ENCODE results near the gene DNAJA4. TPM values are rescaled to one million over a fixed set of nuclear protein-coding genes. Genes with fewer than 3 reads are reported as not detected.

The DNAJA4 gene
- total RNA-seq, 6 experiments from 2014 or later, result 0.14 to 0.38 (median 0.17) TPM; not detected in 1

DNA sequence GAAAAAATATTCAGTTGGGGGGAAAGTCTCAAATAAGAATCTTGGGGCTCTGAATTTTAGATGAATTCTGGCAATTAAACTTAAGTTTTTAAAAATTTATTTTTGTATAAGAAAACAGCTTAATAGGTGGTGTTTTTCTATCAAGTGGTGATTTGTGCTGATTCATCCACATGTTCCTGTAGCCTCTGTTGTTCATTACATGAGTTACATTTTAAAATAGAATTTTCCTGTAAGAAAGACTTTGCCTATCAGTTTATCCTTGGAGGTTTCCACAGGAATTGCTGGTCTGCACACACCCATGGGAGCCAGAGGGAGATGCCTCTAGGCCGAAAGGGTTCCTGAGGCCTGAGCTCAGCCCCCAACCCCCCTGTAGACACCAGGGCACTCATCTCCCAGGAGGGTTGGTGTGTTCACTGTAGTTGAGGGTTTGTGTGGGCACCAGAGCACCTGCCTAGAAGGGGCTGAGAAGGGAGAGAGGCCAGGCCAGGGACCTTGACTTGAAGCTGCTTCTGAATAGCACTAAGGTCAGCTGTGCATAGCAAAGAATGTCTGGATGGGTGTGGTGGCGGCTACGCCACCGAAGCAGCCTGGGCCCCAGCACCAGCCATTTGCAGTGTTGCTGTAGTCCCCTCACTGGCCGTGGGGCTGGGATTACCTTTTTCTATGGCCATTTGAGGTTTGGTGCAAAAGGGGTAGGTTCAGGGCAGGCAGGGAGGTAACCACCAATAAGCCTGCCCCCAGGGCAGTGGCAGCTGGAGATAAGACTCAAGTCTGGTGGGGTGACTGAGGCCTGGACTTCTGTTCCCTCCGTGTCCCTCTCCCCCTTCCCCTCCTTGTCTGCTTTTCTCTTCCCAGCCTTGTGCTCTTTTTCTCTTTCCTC is 11.9 kb downstream of the DNAJA4 start:
- no peak overlapping the region for H3K4me3 Mint-ChIP-seq
- no peak for DNase-seq
- no peaks in the 10 kb centered on the region for H3K36me3 Mint-ChIP-seq (ENCODE audit: low read depth)
- H3K4me1 Mint-ChIP-seq (ENCODE audit: low read depth), result peaks cover 15% of the 10 kb centered on the region
- no peaks in the 10 kb centered on the region for H3K9me3 Mint-ChIP-seq
- H3K27me3 Mint-ChIP-seq (ENCODE audit: insufficient read depth), result peaks cover 3% of the 10 kb centered on the region; the same call in 1 of the 2 replicates
- H3K27ac Mint-ChIP-seq, result peak overlapping the region; percentile 12; the same call in 1 of the 2 replicates
- TF ChIP-seq CTCF (IDR thresholded peaks at IDR 0.05), result no peak

DNA sequence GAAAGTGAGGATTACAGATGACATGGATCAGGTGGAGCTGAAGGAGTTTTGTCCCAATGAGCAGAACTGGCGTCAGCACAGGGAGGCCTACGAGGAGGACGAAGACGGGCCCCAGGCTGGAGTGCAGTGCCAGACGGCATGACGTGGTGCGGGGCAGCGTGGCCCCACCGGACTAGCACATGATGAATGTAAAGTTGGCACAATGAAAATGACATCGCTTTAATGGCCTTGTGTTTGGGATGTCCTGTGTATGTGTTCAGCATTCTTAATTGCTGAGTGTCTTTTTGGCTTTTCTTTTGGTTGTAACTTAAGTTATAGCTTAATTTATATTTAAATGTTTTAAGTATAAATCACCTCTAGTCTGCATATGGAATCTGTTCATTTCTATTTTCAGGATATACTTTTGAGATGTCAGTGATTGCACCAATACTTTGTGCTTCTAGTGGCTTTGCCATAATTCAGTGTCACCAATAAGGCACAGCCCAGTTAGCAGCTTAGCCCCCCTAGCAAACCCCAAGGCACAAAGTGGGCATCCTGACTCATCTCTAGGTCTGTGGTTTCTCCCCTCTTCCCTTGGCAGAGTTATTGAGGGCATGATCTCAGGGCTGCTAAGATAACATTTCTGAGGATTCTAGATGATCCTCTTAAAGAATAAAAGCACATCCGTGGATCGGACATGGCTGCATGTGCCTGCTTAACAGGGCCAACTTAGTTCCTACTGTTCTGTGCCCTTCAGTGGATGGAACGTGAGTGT is 16.1 kb downstream of the DNAJA4 start:
- Mint-ChIP-seq H3K4me1 (ENCODE audit: low read depth) (peaks cover 28% of the 10 kb centered on the region), H3K4me3 (no peak overlapping the region), H3K36me3 (ENCODE audit: low read depth) (peaks cover 9% of the 10 kb centered on the region), H3K9me3 (no peaks in the 10 kb centered on the region), H3K27ac (peak overlapping the region; percentile 40; the same call in 1 of the 2 replicates), H3K27me3 (ENCODE audit: insufficient read depth) (peaks cover 2% of the 10 kb centered on the region; the same call in 1 of the 2 replicates)
- DNase-seq, result no peak
- no peak for TF ChIP-seq CTCF (IDR thresholded peaks at IDR 0.05)

DNA sequence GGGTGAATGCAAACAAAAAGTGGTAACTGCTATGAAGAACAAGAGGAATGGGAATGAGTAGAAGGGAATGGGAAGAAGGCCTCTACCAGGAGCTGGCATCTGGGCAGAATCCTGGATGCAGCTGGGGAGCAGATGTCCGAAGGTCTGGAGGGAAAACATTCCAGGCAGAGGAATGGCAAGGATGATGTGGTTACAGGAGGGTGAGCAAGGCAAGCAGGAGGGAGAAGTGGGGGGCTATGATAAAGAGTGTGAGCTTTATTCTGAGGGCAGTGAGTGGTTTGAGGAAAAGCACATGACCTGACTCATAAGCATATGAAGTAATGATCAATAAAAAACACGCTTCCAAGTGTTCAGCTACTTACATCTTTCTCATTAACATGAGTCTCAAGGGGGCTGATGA is 18.0 kb downstream of the DNAJA4 start:
- DNase-seq, result no peak
- no peak overlapping the region for H3K4me3 Mint-ChIP-seq

DNA sequence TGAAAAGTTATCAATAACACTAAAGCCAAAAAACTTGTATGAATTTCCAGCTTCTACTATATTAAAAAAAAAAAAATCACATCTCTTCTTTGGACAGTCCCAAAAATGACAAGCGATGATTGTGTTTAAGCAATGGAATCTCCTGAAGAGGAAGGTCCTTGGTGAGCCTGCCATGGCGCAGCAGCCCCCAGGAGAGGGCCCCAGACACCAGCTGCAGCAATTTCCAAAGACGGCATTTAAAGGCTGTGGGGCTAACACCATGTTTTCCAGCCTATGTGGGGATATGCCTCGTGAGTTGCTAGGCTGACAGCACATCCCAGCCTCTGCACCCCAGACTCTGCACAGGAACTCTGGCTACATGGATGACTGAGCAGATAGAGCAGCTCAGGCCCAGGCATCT is 20.4 kb downstream of the DNAJA4 start:
- DNase-seq, result no peak
- peaks cover 2% of the 10 kb centered on the region; the same call in 1 of the 2 replicates for H3K27me3 Mint-ChIP-seq (ENCODE audit: insufficient read depth)
- no peak overlapping the region for H3K27ac Mint-ChIP-seq
- peaks cover 23% of the 10 kb centered on the region for H3K36me3 Mint-ChIP-seq (ENCODE audit: low read depth)
- no peaks in the 10 kb centered on the region for H3K9me3 Mint-ChIP-seq
- no peak overlapping the region for H3K4me3 Mint-ChIP-seq
- no peak for TF ChIP-seq CTCF (IDR thresholded peaks at IDR 0.05)
- peaks cover 28% of the 10 kb centered on the region for H3K4me1 Mint-ChIP-seq (ENCODE audit: low read depth)

More for the DNA sequence above, 18.0 kb downstream of the DNAJA4 start:
- TF ChIP-seq CTCF (IDR thresholded peaks at IDR 0.05), result no peak
- Mint-ChIP-seq H3K27me3 (ENCODE audit: insufficient read depth) (peaks cover 2% of the 10 kb centered on the region; the same call in 1 of the 2 replicates), H3K36me3 (ENCODE audit: low read depth) (peaks cover 17% of the 10 kb centered on the region), H3K27ac (peak overlapping the region; percentile 3; the same call in 1 of the 2 replicates), H3K4me1 (ENCODE audit: low read depth) (peaks cover 28% of the 10 kb centered on the region), H3K9me3 (no peaks in the 10 kb centered on the region)

DNA sequence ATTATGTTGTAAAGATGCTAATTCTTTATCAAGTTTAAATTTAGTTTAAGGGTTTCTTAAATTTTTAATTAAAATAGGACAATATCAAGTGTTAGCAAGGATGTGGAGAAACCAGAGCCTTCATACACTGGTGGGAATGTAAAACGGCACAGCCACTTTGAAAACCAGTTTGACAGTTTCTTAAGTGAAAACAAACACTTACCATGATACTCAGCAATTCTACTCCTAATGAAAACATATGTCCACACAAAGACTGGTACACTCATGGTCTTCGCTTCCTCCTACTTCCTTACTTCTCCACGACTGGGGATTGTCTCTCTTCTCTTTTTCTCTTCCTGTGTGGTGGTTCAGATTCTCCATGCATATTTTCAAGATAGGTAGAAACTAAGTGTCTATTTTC is 25.9 kb downstream of the DNAJA4 start:
- Mint-ChIP-seq H3K4me1 (ENCODE audit: low read depth) (0 out of 2 replicates have a peak, but pooled peaks cover 5% of the 10 kb centered on the region), H3K27me3 (ENCODE audit: insufficient read depth) (no peaks in the 10 kb centered on the region), H3K9me3 (no peaks in the 10 kb centered on the region), H3K27ac (no peak overlapping the region), H3K4me3 (no peak overlapping the region), H3K36me3 (ENCODE audit: low read depth) (peaks cover 23% of the 10 kb centered on the region; the same call in 1 of the 2 replicates)
- DNase-seq, result no peak
- no peak for TF ChIP-seq CTCF (IDR thresholded peaks at IDR 0.05)
